Activated T-helper 1 cell treated with anti-CD3 and anti-CD28 coated beads, Interleukin-12 subunit alpha, Interleukin-12 subunit beta, Interleukin-2, Interleukin-4 antibody, amounts not matched to agents 30 ng/mL and 10 ng/mL and 1 ng/mL, durations not matched to agents 14 hours and 24 hours and 36 hours (primary cell): ENCODE data around the gene SH3RF2. TPM values are rescaled to one million over a fixed set of nuclear protein-coding genes. Genes with fewer than 3 reads are reported as not detected.
"Not testable (repeated sequence)": the region's sequence is repeated elsewhere in the genome, so short reads cannot be mapped to it uniquely, and the experiment has no call there.

Experiments used
- DNase-seq: peaks from one replicate; pipeline ENCODE4 v3.0.0; 2021; ENCODE audit warnings: low spot score
- H3K27ac Mint-ChIP-seq: one replicate; pipeline ENCODE4 v1.8.0; 2021; ENCODE audit warnings: mild to moderate bottlenecking, mixed read lengths
- H3K27me3 Mint-ChIP-seq: one replicate; pipeline ENCODE4 v1.8.0; 2022; ENCODE audit warnings: mild to moderate bottlenecking, moderate library complexity, mixed read lengths; ENCODE audit not compliant: insufficient read depth
- H3K36me3 Mint-ChIP-seq: one replicate; pipeline ENCODE4 v1.8.0; 2021; ENCODE audit warnings: low read depth, mixed read lengths
- H3K4me1 Mint-ChIP-seq: one replicate; pipeline ENCODE4 v1.8.0; 2021; ENCODE audit warnings: low read depth, mixed read lengths
- H3K4me3 Mint-ChIP-seq: one replicate; pipeline ENCODE4 v1.8.0; 2021; ENCODE audit warnings: mild to moderate bottlenecking, moderate library complexity, mixed read lengths
- H3K9me3 Mint-ChIP-seq: one replicate; pipeline ENCODE4 v1.8.0; 2021; ENCODE audit warnings: mixed read lengths
- intact Hi-C: fragments of 100-400 bp; cut with micrococcal nuclease; formaldehyde crosslinking; loops from one replicate; pipeline ENCODE4 v1.15.1; 2024
- total RNA-seq: library from RNA; stranded (reverse); gene quantifications from 2 replicates; pipeline ENCODE4 v1.2.3, GENCODE V29; 2022

Gene SH3RF2
- total RNA-seq, 1 donor from 2014 or later = 0.18 TPM

DNA sequence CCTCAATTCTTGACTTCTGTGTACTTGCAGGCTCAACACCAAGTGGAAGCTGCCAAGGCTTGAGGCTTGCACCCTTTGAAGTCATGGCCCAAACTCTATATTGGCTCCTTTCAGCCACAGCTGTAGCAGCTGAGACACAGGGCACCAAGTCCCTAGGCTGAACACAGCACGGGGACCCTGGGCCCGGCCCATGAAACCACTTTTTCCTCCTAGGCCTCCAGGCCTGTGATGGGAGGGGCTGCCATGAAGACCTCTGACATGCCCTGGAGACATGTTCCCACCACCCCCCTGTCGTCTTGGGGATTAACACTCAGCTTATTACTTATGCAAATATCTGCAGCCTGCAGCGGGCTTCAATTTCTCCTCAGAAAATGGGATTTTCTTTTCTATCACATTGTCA, 57.2 kb downstream of the SH3RF2 start:
- H3K27me3 Mint-ChIP-seq, H3K27ac Mint-ChIP-seq, intact Hi-C loops, H3K9me3 Mint-ChIP-seq, H3K4me3 Mint-ChIP-seq, H3K36me3 Mint-ChIP-seq, DNase-seq, H3K4me1 Mint-ChIP-seq: not testable (repeated sequence)

DNA sequence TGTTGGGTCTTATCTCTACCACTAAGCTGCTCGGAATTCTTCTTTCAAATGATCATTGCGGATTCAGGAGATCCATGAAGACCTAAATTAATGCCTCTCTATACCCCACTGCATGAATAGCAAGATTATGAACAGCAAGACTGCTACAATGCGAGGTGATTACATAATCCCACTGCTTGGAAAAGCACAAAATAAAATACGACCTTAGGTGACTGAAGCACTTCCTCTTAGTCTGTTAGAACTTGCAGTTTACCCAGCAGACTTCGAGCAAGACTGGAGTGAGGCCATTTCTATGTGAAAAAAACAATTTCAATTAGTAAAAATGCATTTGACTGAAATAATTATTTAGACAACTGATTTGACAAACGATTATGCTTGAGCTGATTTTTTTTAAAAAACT, 59.8 kb downstream of the SH3RF2 start:
- no peak overlapping the region for H3K4me3 Mint-ChIP-seq
- peaks cover 2% of the 10 kb centered on the region for H3K27me3 Mint-ChIP-seq
- peaks cover 7% of the 10 kb centered on the region for H3K9me3 Mint-ChIP-seq
- H3K27ac Mint-ChIP-seq = no peak overlapping the region
- intact Hi-C loops = no loop called here
- no peaks in the 10 kb centered on the region for H3K36me3 Mint-ChIP-seq
- no peaks in the 10 kb centered on the region for H3K4me1 Mint-ChIP-seq
- no peak for DNase-seq

GRCh38 chr5:145999208-145999607, 62.8 kb downstream of the SH3RF2 start:
- Mint-ChIP-seq H3K36me3 (no peaks in the 10 kb centered on the region), H3K4me1 (no peaks in the 10 kb centered on the region), H3K27ac (no peak overlapping the region), H3K27me3 (peaks cover 2% of the 10 kb centered on the region), H3K4me3 (no peak overlapping the region), H3K9me3 (peaks cover 2% of the 10 kb centered on the region)
- intact Hi-C loops = no loop called here
- no peak for DNase-seq

- H3K4me3 Mint-ChIP-seq = no peak overlapping the region
- H3K36me3 Mint-ChIP-seq = no peaks in the 10 kb centered on the region
- no peak for DNase-seq
- H3K9me3 Mint-ChIP-seq = no peaks in the 10 kb centered on the region
- intact Hi-C loops = no loop called here
- peaks cover 2% of the 10 kb centered on the region for H3K27me3 Mint-ChIP-seq
- H3K27ac Mint-ChIP-seq = no peak overlapping the region
- no peaks in the 10 kb centered on the region for H3K4me1 Mint-ChIP-seq
Observed at GRCh38 chr5:146000072-146000471, 63.7 kb downstream of the SH3RF2 start.

DNA sequence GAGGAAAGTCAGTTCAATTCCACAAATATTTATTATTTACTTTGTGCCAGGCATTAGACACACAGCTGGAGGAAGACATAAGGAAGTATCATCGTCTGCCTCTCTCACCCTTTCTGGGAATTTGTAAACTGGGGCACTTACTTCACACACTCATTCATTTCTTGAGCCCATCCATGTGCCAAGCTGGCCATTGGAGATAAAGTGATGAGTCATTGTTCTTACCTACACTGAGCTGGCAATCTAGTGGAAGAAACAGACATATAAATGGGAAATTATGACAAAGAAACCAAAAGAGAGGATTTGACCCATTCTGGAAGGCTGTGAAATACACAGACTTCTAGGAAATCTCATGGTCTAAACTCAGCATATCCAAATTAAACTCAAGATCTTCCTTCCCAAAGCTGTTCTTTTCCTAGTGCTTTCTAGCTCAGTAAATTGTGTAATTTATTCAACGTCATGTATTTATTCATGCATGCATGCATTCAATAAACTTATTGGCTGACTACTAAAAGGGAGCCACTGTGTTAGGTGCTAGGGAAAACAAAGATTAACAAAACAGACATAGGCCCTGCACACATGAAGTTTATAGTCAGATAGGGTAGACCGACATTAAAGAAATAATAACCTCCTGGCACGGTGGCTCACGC, 65.3 kb downstream of the SH3RF2 start:
- no peaks in the 10 kb centered on the region for H3K4me1 Mint-ChIP-seq
- no peaks in the 10 kb centered on the region for H3K36me3 Mint-ChIP-seq
- no peak overlapping the region for H3K4me3 Mint-ChIP-seq
- peaks cover 12% of the 10 kb centered on the region for H3K27me3 Mint-ChIP-seq
- no peaks in the 10 kb centered on the region for H3K9me3 Mint-ChIP-seq
- no peak for DNase-seq
- no peak overlapping the region for H3K27ac Mint-ChIP-seq
- intact Hi-C loops = no loop called here

DNA sequence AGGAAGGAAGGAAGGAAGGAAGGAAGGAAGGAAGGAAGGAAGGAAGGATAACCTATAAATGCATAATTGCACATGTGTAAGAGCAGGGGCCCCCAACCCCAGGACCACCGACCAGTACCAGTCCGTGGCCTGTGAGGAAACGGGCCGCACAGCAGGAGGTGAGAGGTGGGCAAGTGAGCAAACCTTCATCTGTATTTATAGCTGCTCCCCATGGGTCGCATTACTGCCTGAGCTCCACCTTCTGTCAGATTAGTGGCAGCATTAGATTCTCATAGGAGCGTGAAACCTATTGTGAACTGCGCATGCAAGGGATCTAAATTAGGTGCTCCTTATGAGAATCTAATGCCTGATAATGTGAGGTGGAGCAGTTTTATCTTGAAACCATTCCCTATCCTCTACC, 66.1 kb downstream of the SH3RF2 start:
- Mint-ChIP-seq H3K27ac (no peak overlapping the region), H3K4me1 (no peaks in the 10 kb centered on the region), H3K36me3 (no peaks in the 10 kb centered on the region), H3K9me3 (no peaks in the 10 kb centered on the region), H3K4me3 (no peak overlapping the region), H3K27me3 (peaks cover 12% of the 10 kb centered on the region)
- intact Hi-C loops = no loop called here
- no peak for DNase-seq

- DNase-seq = no peak
- no peaks in the 10 kb centered on the region for H3K9me3 Mint-ChIP-seq
- no peaks in the 10 kb centered on the region for H3K4me1 Mint-ChIP-seq
- H3K27me3 Mint-ChIP-seq = peaks cover 10% of the 10 kb centered on the region
- H3K36me3 Mint-ChIP-seq = no peaks in the 10 kb centered on the region
- no peak overlapping the region for H3K4me3 Mint-ChIP-seq
- intact Hi-C loops = no loop called here
- no peak overlapping the region for H3K27ac Mint-ChIP-seq
Observed at GRCh38 chr5:146003852-146004251, 67.5 kb downstream of the SH3RF2 start.

DNA sequence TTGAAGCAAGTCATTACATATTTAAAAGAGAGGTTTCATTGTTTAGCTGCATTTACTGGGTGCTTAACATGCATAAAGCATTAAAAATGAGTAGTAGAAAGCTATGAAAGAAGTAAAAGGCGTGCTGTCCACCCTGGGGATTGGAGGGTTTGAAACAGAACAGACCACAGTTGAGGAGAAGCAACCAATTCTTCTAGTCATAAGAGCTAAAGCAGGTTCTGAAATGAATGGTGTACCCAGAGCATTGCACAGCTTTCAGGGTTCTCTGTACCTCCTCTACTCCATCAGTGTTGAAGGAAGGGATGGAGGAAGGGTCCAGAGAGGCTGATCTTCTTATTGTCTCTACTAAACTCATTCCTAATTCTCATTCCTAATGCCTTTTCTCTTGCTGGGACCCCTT, 68.9 kb downstream of the SH3RF2 start:
- peaks cover under 1% of the 10 kb centered on the region for H3K9me3 Mint-ChIP-seq
- intact Hi-C loops = no loop called here
- H3K27ac Mint-ChIP-seq = no peak overlapping the region
- no peaks in the 10 kb centered on the region for H3K36me3 Mint-ChIP-seq
- peaks cover 10% of the 10 kb centered on the region for H3K27me3 Mint-ChIP-seq
- DNase-seq = no peak
- no peak overlapping the region for H3K4me3 Mint-ChIP-seq
- H3K4me1 Mint-ChIP-seq = no peaks in the 10 kb centered on the region

GRCh38 chr5:146005723-146006122, 69.3 kb downstream of the SH3RF2 start:
- Mint-ChIP-seq H3K36me3 (no peaks in the 10 kb centered on the region), H3K27me3 (peaks cover 10% of the 10 kb centered on the region), H3K27ac (no peak overlapping the region), H3K9me3 (peaks cover 4% of the 10 kb centered on the region), H3K4me1 (no peaks in the 10 kb centered on the region), H3K4me3 (no peak overlapping the region)
- DNase-seq = no peak
- intact Hi-C loops = loop anchor here (1.0 kb wide), 1 partner anchor 23 kb away; no protein-coding TSS in a partner anchor

GRCh38 chr5:146006470-146007190, 70.3 kb downstream of the SH3RF2 start:
- no peaks in the 10 kb centered on the region for H3K36me3 Mint-ChIP-seq
- peaks cover 4% of the 10 kb centered on the region for H3K9me3 Mint-ChIP-seq
- no peak overlapping the region for H3K4me3 Mint-ChIP-seq
- DNase-seq = no peak
- intact Hi-C loops = loop anchor here (1.0 kb wide), 1 partner anchor 22 kb away; no protein-coding TSS in a partner anchor
- no peaks in the 10 kb centered on the region for H3K4me1 Mint-ChIP-seq
- H3K27me3 Mint-ChIP-seq = peaks cover 10% of the 10 kb centered on the region
- H3K27ac Mint-ChIP-seq = no peak overlapping the region

DNA sequence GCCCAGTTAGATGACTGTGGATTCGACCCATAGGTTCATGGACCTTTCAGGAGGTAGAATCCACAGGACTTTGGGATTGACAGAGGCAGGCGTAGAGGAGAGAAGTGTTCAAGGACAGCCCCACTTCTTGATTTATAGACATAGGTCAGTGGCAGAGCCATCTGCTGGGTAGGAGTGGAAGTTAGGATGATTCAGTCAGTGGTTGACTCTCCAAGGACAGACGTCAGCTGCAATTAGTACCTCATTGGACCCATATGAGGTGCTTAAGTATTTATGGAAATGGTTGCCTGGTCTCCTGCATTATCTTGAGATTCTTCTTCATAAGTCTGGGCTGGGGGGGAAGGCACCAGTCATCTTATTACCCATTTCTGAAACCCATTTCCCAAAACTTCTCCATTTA, 70.9 kb downstream of the SH3RF2 start:
- intact Hi-C loops = no loop called here
- Mint-ChIP-seq H3K36me3 (no peaks in the 10 kb centered on the region), H3K9me3 (peaks cover 4% of the 10 kb centered on the region), H3K4me1 (no peaks in the 10 kb centered on the region), H3K27ac (no peak overlapping the region), H3K4me3 (no peak overlapping the region), H3K27me3 (peaks cover 10% of the 10 kb centered on the region)
- DNase-seq = no peak

GRCh38 chr5:146007989-146008388, 71.6 kb downstream of the SH3RF2 start:
- Mint-ChIP-seq H3K9me3 (peaks cover 4% of the 10 kb centered on the region), H3K4me3 (no peak overlapping the region), H3K4me1 (no peaks in the 10 kb centered on the region), H3K27me3 (peaks cover 10% of the 10 kb centered on the region), H3K36me3 (no peaks in the 10 kb centered on the region), H3K27ac (no peak overlapping the region)
- intact Hi-C loops = no loop called here
- DNase-seq = no peak

DNA sequence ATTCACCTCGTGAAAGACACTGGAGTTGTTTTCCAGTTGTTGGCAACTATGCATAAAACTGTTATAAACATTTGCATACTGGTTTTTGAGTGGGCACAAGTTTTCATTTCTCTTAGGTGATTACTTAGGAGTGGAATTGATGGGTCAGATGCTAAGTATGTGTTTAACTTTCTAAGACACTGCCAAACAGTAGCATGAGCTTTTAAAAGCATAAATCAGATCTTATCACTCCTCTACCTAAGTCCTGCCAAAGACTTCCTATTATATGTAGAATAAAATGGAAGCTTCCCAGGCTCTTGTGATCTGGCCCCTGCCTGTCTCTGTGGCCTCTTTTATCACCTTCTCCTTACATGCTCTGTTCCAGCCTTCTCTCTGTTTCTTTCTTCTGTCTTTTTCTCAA, 72.6 kb downstream of the SH3RF2 start:
- intact Hi-C loops = no loop called here
- DNase-seq = no peak
- Mint-ChIP-seq H3K4me3 (no peak overlapping the region), H3K36me3 (no peaks in the 10 kb centered on the region), H3K4me1 (no peaks in the 10 kb centered on the region), H3K27me3 (peaks cover 11% of the 10 kb centered on the region), H3K27ac (no peak overlapping the region), H3K9me3 (peaks cover 4% of the 10 kb centered on the region)
